Forelimb muscle (tissue), 1 donor: ENCODE data around the gene C11orf86. TPM values are rescaled to one million over a fixed set of nuclear protein-coding genes. Genes with fewer than 3 reads are reported as not detected.
"Not testable (repeated sequence)": the region's sequence is repeated elsewhere in the genome, so short reads cannot be mapped to it uniquely, and the experiment has no call there.

Source experiments
- DNase-seq: peaks from one replicate; pipeline ENCODE4 v3.0.0-alpha.2; 2013; ENCODE audit warnings: low read depth
- polyA plus RNA-seq: library from polyadenylated mRNA; unstranded; fragments of 120-200 nt; gene quantifications from one replicate; pipeline ENCODE4 v1.2.1, GENCODE V29; 2013; ENCODE audit not compliant: insufficient read length

C11orf86 gene
- polyA plus RNA-seq, 1 donor: not detected

- no peak for DNase-seq
These were observed 7.3 kb upstream of the C11orf86 start for GRCh38 chr11:66967670-66968425.

- DNase-seq: no peak
These were observed 5.4 kb upstream of the C11orf86 start for GRCh38 chr11:66969584-66970225.

GRCh38 chr11:66970371-66970806 is 4.7 kb upstream of the C11orf86 start:
- DNase-seq: no peak

- DNase-seq: no peak
These were observed 4.2 kb upstream of the C11orf86 start for GRCh38 chr11:66970807-66971442.

- DNase-seq: no peak
These were observed 3.6 kb upstream of the C11orf86 start for GRCh38 chr11:66971488-66971887.

GRCh38 chr11:66973956-66974580 is 1.0 kb upstream of the C11orf86 start:
- DNase-seq: no peak

- DNase-seq: no peak
These were observed 412 bp downstream of the C11orf86 start for GRCh38 chr11:66975405-66976027.

- DNase-seq: no peak
These were observed 944 bp downstream of the C11orf86 start for GRCh38 chr11:66976028-66976467.

GRCh38 chr11:66976925-66977324 is 1.8 kb downstream of the C11orf86 start:
- no peak for DNase-seq

- DNase-seq: no peak
These were observed 3.1 kb downstream of the C11orf86 start for GRCh38 chr11:66978229-66978628.

GRCh38 chr11:66978717-66979116 is 3.6 kb downstream of the C11orf86 start:
- no peak for DNase-seq

- no peak for DNase-seq
These were observed 4.4 kb downstream of the C11orf86 start for GRCh38 chr11:66979336-66979980.

GRCh38 chr11:66981976-66982578 is 7.0 kb downstream of the C11orf86 start:
- peak; percentile 60 for DNase-seq

GRCh38 chr11:66983275-66983924 is 8.3 kb downstream of the C11orf86 start:
- DNase-seq: no peak

GRCh38 chr11:66985508-66986177 is 10.5 kb downstream of the C11orf86 start:
- DNase-seq: no peak

- DNase-seq: no peak
These were observed 11.1 kb downstream of the C11orf86 start for GRCh38 chr11:66986178-66986545.

- no peak for DNase-seq
These were observed 12.1 kb downstream of the C11orf86 start for GRCh38 chr11:66987158-66987620.

GRCh38 chr11:66987924-66988637 is 13.0 kb downstream of the C11orf86 start:
- DNase-seq: no peak

GRCh38 chr11:66988741-66989140 is 13.6 kb downstream of the C11orf86 start:
- not testable (repeated sequence) for DNase-seq
